K562 (cell line): ENCODE results near the gene LRRK1. TPM values are rescaled to one million over a fixed set of nuclear protein-coding genes. Genes with fewer than 3 reads are reported as not detected.

ENCODE experiments used
- BCOR ChIP-seq: fragments of 450-650 bp; IDR thresholded peaks from 2 replicates; pipeline ENCODE4 v1.6.1; 2016
- DMBX1 ChIP-seq: fragments of 250-450 bp; sonication (Bioruptor Pico); IDR thresholded peaks from 2 replicates; pipeline ENCODE4 v1.8.0; 2022; ENCODE audit warnings: inconsistent platforms, mild to moderate bottlenecking, moderate library complexity, borderline replicate concordance
- KLF6 ChIP-seq: fragments of 250-450 bp; sonication (Bioruptor Pico); IDR thresholded peaks from 2 replicates; pipeline ENCODE4 v1.4.0; 2020; ENCODE audit warnings: mild to moderate bottlenecking, moderate library complexity, borderline replicate concordance
- NFIX ChIP-seq: fragments of 250-450 bp; sonication (Bioruptor Pico); IDR thresholded peaks from 2 replicates; pipeline ENCODE4 v1.4.0; 2020; ENCODE audit warnings: low read depth, mild to moderate bottlenecking, moderate library complexity
- NONO ChIP-seq, 2 experiments: fragments of 200-400 bp in 1 of 2; fragments of 450-650 bp in 1 of 2; formaldehyde crosslinking in 1 of 2; IDR thresholded peaks; 2 replicates each; pipeline ENCODE4 v1.6.1; 2017; ENCODE audit warnings: low read depth in 2 of 2, mild to moderate bottlenecking in 2 of 2, moderate library complexity in 2 of 2, low read length in 1 of 2
- NR2C1 ChIP-seq, 2 experiments: fragments of 450-650 bp; IDR thresholded peaks; 2 replicates each; pipeline ENCODE4 v1.6.1; 2017; ENCODE audit warnings: mild to moderate bottlenecking in 2 of 2, antibody characterized with exemption in 1 of 2, inconsistent platforms in 1 of 2, missing compliant biosample characterization in 1 of 2, missing genetic modification characterization in 1 of 2
- PHF20 ChIP-seq: fragments of 450-650 bp; IDR thresholded peaks from 2 replicates; pipeline ENCODE4 v1.6.1; 2018; ENCODE audit not compliant: partially characterized antibody
- TEAD1 ChIP-seq, 2 experiments: fragments of 450-650 bp in 1 of 2; sonication (generic) in 1 of 2; formaldehyde crosslinking; IDR thresholded peaks; 2 replicates each; pipeline versions ENCODE4 v1.4.0 to v1.8.0; 2020 to 2022; ENCODE audit warnings: mild to moderate bottlenecking in 2 of 2, missing genetic modification reagents in 1 of 2
- polyA plus RNA-seq, 8 experiments: library from polyadenylated mRNA; depleted of rRNA in 4 of 8; stranded (reverse) in 5 of 8; unstranded in 3 of 8; fragments of >200 nt; fragmentation: Nextera tagmentation in 2 of 8; fragmentation: Illumina TruSeq in 1 of 8; extraction: Ambion mirVana in 2 of 8; extraction: Trizol in 1 of 8; gene quantifications; 2 replicates each; pipeline versions ENCODE4 v1.2.1 to v1.2.3, GENCODE V29; 2011 to 2014; ENCODE audit warnings: inconsistent platforms in 1 of 8, missing spikeins in 1 of 8
- total RNA-seq, 7 experiments: library from RNA; depleted of rRNA in 6 of 7; stranded (reverse); fragments of >200 nt in 6 of 7; fragmentation: Illumina TruSeq in 2 of 7; extraction: Trizol in 2 of 7; gene quantifications; 2 replicates each; pipeline versions ENCODE4 v1.2.1 to v1.2.3, GENCODE V29; 2011 to 2021; ENCODE audit warnings: low replicate concordance in 1 of 7
- TF ChIP-seq, protein P1 (sequence below): fragments of 250-450 bp; sonication (Bioruptor Pico); IDR thresholded peaks from 2 replicates; pipeline ENCODE4 v1.5.0; 2021
- TF ChIP-seq, protein P2 (sequence below): fragments of 250-450 bp; sonication (Bioruptor Pico); IDR thresholded peaks from 2 replicates; pipeline ENCODE4 v1.6.1; 2021; ENCODE audit warnings: mild to moderate bottlenecking
- TF ChIP-seq, protein P3 (sequence below), 2 experiments: fragments of 450-650 bp in 1 of 2; sonication (generic) in 1 of 2; formaldehyde crosslinking; conservative IDR thresholded peaks; 2 replicates each; pipeline versions ENCODE4 v1.4.0 to v1.8.1; 2020 to 2022; ENCODE audit warnings: mild to moderate bottlenecking in 1 of 2, missing genetic modification reagents in 1 of 2
- TF ChIP-seq, protein P4 (sequence below): fragments of 450-650 bp; formaldehyde crosslinking; IDR thresholded peaks from 2 replicates; pipeline ENCODE4 v1.4.0; 2020; ENCODE audit warnings: mild to moderate bottlenecking, moderate library complexity
- TF ChIP-seq, protein P5 (sequence below): fragments of 250-450 bp; sonication (Bioruptor Pico); IDR thresholded peaks from 2 replicates; pipeline ENCODE4 v1.4.0; 2020; ENCODE audit warnings: borderline replicate concordance
- TF ChIP-seq, protein P6 (sequence below): fragments of 450-650 bp; IDR thresholded peaks from 2 replicates; pipeline ENCODE4 v1.6.1; 2017; ENCODE audit warnings: antibody characterized with exemption, mild to moderate bottlenecking

LRRK1 gene
- total and polyA plus RNA-seq, 9 of the 15 experiments (the other 6 are each of a cell fraction or from before 2014, with no cell fraction given): 0.01 to 1.5 (median 0.11) TPM

DNA sequence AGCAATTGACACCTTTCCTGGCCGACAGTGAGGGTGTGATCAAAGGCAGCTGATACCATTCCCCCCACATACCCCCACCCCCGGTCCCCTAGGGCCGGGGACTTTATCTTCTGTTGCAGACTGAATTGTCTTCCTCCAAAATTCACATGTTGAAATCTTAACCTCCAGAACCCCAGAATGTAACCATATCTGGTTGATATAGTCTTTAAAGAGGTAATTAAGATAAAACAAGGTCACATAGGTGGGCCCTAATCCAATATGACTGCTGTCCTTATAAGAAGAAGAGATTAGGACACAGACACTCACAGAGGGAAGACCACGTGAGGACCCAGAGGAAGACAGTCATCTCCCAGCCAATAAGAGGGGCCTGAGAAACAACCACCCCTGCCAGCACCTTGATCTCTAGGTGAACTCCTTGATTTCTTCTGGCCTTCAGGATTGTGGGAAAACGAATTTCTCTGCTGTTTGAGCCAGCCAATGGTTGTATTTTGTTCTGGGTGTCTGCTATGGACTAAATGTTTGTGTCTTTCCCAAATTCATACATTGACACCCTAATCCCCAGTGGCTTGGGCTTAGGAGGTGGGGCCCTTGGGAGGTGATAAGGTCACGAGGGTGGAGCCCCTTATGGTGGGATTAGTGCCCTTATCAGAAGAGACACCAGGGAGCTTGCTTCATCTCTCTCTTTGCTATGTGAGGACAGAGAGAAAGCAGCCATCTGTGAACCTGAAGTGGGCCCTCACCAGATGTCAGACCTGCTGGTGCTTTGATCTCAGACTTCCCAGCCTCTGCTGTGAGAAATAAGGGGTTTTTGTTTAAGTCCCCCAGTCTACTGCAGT lies 188.7 kb downstream of the LRRK1 start (continued):
- no peak for TF ChIP-seq NR2C1 (IDR thresholded peaks at IDR 0.05)
- 0 out of 2 replicates have a peak, but pooled peaks have one; percentile 28 for TF ChIP-seq NR2C1 (tag; IDR thresholded peaks at IDR 0.05)
- TF ChIP-seq, protein P1, sequence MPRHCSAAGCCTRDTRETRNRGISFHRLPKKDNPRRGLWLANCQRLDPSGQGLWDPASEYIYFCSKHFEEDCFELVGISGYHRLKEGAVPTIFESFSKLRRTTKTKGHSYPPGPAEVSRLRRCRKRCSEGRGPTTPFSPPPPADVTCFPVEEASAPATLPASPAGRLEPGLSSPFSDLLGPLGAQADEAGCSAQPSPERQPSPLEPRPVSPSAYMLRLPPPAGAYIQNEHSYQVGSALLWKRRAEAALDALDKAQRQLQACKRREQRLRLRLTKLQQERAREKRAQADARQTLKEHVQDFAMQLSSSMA: no peak
- no peak for TF ChIP-seq NFIX
- TF ChIP-seq KLF6 (CRISPR knock-in tag): no peak
- 0 out of 4 replicates have a peak, but pooled peaks of 1 of the 2 experiments have one; percentile 42 for TF ChIP-seq TEAD1 (CRISPR knock-in tag; IDR thresholded peaks at IDR 0.05)
- TF ChIP-seq, protein P2, sequence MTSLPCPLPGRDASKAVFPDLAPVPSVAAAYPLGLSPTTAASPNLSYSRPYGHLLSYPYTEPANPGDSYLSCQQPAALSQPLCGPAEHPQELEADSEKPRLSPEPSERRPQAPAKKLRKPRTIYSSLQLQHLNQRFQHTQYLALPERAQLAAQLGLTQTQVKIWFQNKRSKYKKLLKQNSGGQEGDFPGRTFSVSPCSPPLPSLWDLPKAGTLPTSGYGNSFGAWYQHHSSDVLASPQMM (CRISPR knock-in tag): no peak
- TF ChIP-seq PHF20: no peak
- TF ChIP-seq, protein P3, sequence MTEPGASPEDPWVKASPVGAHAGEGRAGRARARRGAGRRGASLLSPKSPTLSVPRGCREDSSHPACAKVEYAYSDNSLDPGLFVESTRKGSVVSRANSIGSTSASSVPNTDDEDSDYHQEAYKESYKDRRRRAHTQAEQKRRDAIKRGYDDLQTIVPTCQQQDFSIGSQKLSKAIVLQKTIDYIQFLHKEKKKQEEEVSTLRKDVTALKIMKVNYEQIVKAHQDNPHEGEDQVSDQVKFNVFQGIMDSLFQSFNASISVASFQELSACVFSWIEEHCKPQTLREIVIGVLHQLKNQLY (CRISPR knock-in tag; conservative IDR thresholded peaks at IDR 0.05): no peak
- no peak for TF ChIP-seq NONO (IDR thresholded peaks at IDR 0.05; ENCODE audit: low read depth in 2 of 2, low read length in 1 of 2)
- TF ChIP-seq, protein P4, sequence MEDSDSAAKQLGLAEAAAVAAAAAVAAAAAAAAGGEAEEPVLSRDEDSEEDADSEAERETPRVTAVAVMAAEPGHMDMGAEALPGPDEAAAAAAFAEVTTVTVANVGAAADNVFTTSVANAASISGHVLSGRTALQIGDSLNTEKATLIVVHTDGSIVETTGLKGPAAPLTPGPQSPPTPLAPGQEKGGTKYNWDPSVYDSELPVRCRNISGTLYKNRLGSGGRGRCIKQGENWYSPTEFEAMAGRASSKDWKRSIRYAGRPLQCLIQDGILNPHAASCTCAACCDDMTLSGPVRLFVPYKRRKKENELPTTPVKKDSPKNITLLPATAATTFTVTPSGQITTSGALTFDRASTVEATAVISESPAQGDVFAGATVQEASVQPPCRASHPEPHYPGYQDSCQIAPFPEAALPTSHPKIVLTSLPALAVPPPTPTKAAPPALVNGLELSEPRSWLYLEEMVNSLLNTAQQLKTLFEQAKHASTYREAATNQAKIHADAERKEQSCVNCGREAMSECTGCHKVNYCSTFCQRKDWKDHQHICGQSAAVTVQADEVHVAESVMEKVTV (CRISPR knock-in tag): no peak
- TF ChIP-seq, protein P5, sequence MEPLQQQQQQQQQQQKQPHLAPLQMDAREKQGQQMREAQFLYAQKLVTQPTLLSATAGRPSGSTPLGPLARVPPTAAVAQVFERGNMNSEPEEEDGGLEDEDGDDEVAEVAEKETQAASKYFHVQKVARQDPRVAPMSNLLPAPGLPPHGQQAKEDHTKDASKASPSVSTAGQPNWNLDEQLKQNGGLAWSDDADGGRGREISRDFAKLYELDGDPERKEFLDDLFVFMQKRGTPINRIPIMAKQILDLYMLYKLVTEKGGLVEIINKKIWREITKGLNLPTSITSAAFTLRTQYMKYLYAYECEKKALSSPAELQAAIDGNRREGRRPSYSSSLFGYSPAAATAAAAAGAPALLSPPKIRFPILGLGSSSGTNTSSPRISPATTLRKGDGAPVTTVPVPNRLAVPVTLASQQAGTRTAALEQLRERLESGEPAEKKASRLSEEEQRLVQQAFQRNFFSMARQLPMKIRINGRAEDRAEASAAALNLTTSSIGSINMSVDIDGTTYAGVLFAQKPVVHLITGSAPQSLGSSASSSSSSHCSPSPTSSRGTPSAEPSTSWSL (CRISPR knock-in tag): no peak
- peak; percentile 61; the same call in 1 of the 2 replicates for TF ChIP-seq BCOR
- TF ChIP-seq, protein P6, sequence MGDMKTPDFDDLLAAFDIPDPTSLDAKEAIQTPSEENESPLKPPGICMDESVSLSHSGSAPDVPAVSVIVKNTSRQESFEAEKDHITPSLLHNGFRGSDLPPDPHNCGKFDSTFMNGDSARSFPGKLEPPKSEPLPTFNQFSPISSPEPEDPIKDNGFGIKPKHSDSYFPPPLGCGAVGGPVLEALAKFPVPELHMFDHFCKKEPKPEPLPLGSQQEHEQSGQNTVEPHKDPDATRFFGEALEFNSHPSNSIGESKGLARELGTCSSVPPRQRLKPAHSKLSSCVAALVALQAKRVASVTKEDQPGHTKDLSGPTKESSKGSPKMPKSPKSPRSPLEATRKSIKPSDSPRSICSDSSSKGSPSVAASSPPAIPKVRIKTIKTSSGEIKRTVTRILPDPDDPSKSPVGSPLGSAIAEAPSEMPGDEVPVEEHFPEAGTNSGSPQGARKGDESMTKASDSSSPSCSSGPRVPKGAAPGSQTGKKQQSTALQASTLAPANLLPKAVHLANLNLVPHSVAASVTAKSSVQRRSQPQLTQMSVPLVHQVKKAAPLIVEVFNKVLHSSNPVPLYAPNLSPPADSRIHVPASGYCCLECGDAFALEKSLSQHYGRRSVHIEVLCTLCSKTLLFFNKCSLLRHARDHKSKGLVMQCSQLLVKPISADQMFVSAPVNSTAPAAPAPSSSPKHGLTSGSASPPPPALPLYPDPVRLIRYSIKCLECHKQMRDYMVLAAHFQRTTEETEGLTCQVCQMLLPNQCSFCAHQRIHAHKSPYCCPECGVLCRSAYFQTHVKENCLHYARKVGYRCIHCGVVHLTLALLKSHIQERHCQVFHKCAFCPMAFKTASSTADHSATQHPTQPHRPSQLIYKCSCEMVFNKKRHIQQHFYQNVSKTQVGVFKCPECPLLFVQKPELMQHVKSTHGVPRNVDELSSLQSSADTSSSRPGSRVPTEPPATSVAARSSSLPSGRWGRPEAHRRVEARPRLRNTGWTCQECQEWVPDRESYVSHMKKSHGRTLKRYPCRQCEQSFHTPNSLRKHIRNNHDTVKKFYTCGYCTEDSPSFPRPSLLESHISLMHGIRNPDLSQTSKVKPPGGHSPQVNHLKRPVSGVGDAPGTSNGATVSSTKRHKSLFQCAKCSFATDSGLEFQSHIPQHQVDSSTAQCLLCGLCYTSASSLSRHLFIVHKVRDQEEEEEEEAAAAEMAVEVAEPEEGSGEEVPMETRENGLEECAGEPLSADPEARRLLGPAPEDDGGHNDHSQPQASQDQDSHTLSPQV: no peak
- peak; percentile 28; the same call in 1 of the 2 replicates for TF ChIP-seq DMBX1
